Measurements from ENCODE around the gene SH3PXD2B. TPM values are rescaled to one million over a fixed set of nuclear protein-coding genes. Genes with fewer than 3 reads are reported as not detected.

Gene SH3PXD2B
- total and polyA plus RNA-seq, 11 donors = 1.1 to 22.7 (median 6.9) TPM

DNA sequence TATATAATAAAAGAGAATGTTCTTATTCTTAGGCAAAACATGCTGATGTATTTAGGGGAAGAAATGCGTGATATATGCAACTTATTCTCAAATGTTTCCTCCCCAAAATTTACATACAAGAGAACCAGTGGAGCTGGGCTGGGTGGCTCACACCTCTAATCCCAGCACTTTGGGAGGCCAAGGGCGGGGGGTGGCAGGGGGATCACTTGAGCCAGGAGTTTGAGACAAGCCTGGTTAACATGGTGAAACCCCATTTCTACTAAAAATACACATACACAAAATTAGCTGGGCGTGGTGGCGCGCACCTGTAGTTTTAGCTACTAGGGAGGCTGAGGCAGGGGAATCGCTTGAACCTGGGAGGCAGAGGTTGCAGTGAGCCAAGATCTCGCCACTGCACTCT, 143.3 kb downstream of the SH3PXD2B start:
- ATAC-seq = no peak
- no peak for DNase-seq
- H3K4me1 ChIP-seq = no peaks in the 10 kb centered on the region
- peaks cover 0 to 3% (median 0%) of the 10 kb centered on the region in 12 donors for H3K9me3 ChIP-seq
- no peak overlapping the region for H3K27ac ChIP-seq
- no peak overlapping the region for H3K4me3 ChIP-seq
- H3K27me3 ChIP-seq = no peaks in the 10 kb centered on the region
- intact Hi-C loops (cut with DNase I) = no loop called here
- TF ChIP-seq, protein P1, sequence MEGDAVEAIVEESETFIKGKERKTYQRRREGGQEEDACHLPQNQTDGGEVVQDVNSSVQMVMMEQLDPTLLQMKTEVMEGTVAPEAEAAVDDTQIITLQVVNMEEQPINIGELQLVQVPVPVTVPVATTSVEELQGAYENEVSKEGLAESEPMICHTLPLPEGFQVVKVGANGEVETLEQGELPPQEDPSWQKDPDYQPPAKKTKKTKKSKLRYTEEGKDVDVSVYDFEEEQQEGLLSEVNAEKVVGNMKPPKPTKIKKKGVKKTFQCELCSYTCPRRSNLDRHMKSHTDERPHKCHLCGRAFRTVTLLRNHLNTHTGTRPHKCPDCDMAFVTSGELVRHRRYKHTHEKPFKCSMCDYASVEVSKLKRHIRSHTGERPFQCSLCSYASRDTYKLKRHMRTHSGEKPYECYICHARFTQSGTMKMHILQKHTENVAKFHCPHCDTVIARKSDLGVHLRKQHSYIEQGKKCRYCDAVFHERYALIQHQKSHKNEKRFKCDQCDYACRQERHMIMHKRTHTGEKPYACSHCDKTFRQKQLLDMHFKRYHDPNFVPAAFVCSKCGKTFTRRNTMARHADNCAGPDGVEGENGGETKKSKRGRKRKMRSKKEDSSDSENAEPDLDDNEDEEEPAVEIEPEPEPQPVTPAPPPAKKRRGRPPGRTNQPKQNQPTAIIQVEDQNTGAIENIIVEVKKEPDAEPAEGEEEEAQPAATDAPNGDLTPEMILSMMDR (IDR thresholded peaks at IDR 0.05) = no peak
- no peak for TF ChIP-seq POLR2A (IDR thresholded peaks at IDR 0.05)
- no peaks in the 10 kb centered on the region for H3K36me3 ChIP-seq
- 93 to 98% (median 95%) methylated on average over 7 of the region's 7 CpGs for WGBS, 4 donors

DNA sequence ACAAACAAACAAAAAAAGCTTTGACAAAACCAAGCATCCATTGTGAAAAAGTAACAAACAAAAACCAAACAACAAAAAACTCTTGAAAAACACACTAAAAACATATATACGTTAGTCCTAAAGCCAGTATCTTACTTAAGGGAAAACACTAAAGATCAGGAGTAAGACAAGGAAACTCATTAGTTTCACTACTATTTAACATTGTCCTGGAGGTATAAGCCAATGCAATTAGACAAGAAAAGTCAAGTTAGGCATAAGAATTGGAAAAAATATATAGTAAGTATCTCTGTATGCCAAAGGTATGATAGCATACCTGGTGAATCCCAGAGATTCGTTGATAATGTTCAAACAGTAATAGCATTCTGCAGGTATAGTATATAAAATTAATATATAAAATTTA, 148.9 kb downstream of the SH3PXD2B start:
- no peaks in the 10 kb centered on the region for H3K4me1 ChIP-seq
- no peak for TF ChIP-seq POLR2A (IDR thresholded peaks at IDR 0.05)
- TF ChIP-seq, protein P1 (IDR thresholded peaks at IDR 0.05) = no peak
- no peak overlapping the region for H3K27ac ChIP-seq
- H3K36me3 ChIP-seq = no peaks in the 10 kb centered on the region
- intact Hi-C loops (cut with DNase I) = no loop called here
- WGBS, 4 donors = 91 to 92% (median 91%) methylated on average over 2 of the region's 2 CpGs
- no peak overlapping the region for H3K4me3 ChIP-seq
- no peaks in the 10 kb centered on the region for H3K27me3 ChIP-seq
- peaks cover 0 to 15% (median 2%) of the 10 kb centered on the region in 12 donors for H3K9me3 ChIP-seq
- ATAC-seq (no peak), DNase-seq (no peak)

DNA sequence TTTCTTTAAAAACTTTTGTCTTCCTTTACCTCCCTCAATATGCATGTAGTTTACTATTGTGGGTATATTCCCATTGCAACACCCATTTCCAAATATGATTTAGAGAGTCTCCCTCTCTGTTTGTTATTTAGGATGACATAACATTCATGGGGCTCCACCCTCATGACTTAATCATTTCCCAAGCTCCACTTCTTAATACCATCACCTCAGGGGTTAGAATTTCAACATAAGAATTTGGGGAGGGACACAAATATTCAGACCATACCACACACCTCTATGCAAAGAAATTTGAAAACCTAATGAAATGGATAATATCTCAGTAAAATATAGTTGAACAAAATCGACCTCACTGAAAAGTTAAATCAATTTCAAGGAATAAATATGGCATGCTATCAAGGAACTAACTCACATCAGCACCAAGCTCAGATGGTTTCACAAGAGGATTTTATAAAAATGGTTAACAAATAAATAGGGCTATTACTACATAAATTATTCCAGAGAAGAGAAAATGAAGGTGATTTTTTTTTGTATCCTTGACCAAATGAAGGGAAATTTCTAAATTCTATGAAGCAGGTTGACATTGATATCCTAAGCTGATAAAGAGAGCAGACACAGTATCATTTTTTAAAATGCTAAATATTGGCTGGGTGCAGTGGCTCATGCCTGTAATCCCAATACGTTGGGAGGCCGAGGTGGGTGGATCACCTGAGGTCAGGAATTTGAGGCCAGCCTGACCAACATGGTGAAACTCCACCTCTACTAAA, 150.6 kb downstream of the SH3PXD2B start:
- no peaks in the 10 kb centered on the region for H3K4me1 ChIP-seq
- ATAC-seq (no peak), DNase-seq (no peak)
- no peaks in the 10 kb centered on the region for H3K27me3 ChIP-seq
- intact Hi-C loops (cut with DNase I) = no loop called here
- no peak for TF ChIP-seq POLR2A (IDR thresholded peaks at IDR 0.05)
- TF ChIP-seq, protein P1 (IDR thresholded peaks at IDR 0.05) = no peak
- H3K4me3 ChIP-seq = no peak overlapping the region
- H3K27ac ChIP-seq = no peak overlapping the region
- 81 to 86% (median 83%) methylated on average over 3 of the region's 3 CpGs for whole genome bisulfite sequencing, 4 donors
- H3K36me3 ChIP-seq = no peaks in the 10 kb centered on the region
- peaks cover 0 to 15% (median 2%) of the 10 kb centered on the region in 12 donors for H3K9me3 ChIP-seq

DNA sequence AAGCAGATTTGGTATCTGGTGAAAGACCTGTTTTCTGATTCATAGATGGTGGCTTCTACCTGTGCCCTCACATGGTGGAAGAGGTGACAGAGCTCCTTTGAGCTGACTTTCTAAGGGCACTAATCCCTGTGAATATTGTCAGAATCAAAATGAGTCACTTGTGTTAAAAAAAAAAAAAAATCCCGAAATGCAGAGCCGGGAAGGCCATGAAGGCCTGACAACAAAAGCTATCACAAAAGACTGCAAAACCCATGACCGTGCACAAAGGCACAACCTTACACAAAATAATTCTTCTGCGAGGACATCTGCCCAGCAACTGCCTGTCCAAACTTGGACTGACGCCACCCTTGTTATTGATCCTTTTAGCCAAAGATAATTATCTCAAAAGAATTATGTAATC, 151.2 kb downstream of the SH3PXD2B start:
- Histone ChIP-seq H3K27me3 (no peaks in the 10 kb centered on the region), H3K27ac (no peak overlapping the region), H3K36me3 (no peaks in the 10 kb centered on the region), H3K4me1 (no peaks in the 10 kb centered on the region), H3K9me3 (peaks cover 0 to 15% (median 2%) of the 10 kb centered on the region in 12 donors), H3K4me3 (no peak overlapping the region)
- WGBS, 4 donors = 82 to 90% (median 86%) methylated on average over 5 of the region's 5 CpGs
- DNase-seq (no peak), ATAC-seq (no peak)
- TF ChIP-seq POLR2A (IDR thresholded peaks at IDR 0.05) = no peak
- TF ChIP-seq, protein P1 (IDR thresholded peaks at IDR 0.05) = no peak
- intact Hi-C loops (cut with DNase I) = no loop called here
